G401 (cell line): ENCODE data around the gene SPAG8. TPM values are rescaled to one million over a fixed set of nuclear protein-coding genes. Genes with fewer than 3 reads are reported as not detected.

Experiments used
- DNase-seq: peaks from one replicate; pipeline ENCODE4 v3.0.0-alpha.2; 2015; ENCODE audit warnings: low spot score
- in situ Hi-C: cut with HindIII; loops from 2 replicates; pipeline ENCODE4 v1.10.0; 2016; ENCODE audit warnings: low sequenced_read_pairs, mixed read lengths
- total RNA-seq: library from RNA; depleted of rRNA; stranded (reverse); fragments of >200 nt; shearing (Covaris generic); gene quantifications from 2 replicates; pipeline ENCODE4 v1.2.3, GENCODE V29; 2014

SPAG8 gene
- total RNA-seq, 1 experiment from 2014 or later: 2.4 TPM

DNA sequence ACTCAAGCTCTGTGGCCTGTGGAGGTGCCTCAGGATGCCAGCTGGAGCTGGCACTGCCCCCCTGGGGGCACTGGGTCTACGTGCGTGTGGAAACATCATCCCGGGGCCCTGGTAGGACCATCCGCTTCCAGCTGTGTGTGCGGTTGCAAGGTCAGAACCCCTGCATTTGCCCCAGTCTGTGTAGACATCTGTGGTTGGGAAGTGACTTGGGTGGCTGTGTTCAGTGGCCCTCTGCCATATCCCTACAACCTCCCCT lies 29.5 kb upstream of the SPAG8 start:
- in situ Hi-C loops: no loop called here
- no peak for DNase-seq

DNA sequence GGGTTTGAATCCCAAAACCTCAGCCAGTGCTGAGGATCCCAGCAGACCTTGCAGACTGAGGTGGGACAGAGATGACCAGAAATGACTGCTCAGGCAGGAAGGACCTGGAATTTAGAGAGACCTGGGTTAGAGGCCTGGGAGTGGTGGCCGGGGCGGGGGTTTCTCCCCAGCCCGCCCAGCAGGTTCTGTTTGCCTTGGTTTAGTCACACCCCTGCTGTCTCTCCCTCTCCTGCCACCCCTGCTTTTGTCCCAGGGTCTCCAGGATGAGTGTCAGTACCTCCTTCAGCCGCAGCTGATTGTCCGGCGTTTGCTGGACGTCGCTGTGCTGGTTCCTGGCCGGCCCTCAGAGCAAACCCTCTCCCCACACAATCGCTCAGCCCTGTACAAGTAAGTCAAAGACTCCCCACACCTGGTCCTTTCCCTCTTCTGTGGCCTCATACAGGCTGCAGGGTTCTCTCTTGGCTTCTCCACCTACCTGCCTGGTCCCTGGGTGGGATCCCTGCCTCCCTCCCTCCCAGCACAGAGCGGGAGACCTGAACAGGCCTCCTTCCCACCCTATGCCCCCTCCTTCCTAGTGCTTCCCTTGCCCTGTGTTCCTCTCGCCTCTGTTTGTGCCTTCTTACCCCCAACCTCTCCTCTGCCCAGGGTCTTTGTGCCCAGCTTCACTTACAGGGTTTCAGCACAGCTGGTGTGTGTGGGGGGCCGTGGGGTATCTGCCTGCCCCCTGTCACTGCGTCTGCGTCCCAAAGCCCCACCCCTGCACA lies 29.0 kb upstream of the SPAG8 start:
- in situ Hi-C loops: no loop called here
- no peak for DNase-seq

DNA sequence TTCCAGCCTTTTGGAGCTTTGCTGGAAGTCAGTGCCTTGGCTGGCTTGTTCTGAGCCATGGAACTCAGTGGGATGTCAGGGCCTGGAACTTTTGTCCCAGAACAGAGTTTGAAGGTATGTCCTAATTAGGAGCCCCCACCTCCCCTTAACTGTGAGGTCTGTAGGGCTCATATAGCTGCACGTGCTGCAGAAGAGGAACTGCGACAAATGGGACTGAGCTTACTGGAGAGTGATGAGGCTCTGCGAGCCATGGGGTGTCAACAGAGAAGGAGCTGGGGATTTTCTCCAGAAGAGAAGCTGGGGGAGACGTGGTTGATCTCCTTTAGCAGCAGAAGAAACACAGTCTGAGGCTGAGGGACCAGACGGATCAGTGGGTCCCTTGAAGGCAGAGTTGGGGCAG lies 27.9 kb upstream of the SPAG8 start:
- DNase-seq: no peak
- in situ Hi-C loops: no loop called here

DNA sequence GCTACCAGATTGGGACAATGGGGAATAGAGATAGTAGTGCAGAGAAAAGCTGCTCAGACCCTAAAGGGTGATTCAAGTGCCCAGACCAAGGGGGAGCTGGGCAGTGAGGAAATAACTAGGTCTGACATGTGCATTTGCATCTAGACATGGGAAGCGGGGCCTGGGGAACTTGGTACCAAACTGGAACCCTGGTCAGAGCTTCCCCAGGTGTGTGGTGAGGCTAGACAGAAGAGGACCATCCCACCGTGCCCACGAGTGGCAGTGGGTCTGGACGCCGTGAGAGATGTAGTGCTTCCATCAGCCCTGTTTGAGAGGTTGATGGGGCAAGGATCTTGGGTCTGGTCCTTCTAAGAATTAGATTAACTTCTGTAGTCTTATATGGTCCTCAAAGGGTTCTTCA lies 24.5 kb upstream of the SPAG8 start:
- in situ Hi-C loops: no loop called here
- no peak for DNase-seq

DNA sequence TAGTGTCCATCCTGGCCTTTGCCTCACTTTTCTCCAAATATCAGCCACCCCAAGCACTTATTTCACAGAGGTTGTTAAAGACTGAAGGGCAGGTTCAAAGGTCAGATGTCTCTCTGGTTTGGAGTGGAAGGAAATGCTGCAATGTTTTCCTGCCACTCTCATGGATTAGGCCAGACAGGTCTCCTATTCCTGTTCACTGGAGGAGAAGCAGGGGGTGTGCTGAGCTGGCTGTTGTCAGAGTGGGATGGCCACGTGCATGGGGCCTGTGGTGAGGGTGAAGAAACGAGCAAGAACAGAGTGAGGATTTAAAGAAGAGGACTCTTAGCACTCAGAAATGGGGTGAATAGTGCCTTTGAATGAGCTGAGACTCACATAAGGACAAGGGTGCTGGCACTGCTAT lies 23.7 kb upstream of the SPAG8 start:
- in situ Hi-C loops: no loop called here
- DNase-seq: no peak

DNA sequence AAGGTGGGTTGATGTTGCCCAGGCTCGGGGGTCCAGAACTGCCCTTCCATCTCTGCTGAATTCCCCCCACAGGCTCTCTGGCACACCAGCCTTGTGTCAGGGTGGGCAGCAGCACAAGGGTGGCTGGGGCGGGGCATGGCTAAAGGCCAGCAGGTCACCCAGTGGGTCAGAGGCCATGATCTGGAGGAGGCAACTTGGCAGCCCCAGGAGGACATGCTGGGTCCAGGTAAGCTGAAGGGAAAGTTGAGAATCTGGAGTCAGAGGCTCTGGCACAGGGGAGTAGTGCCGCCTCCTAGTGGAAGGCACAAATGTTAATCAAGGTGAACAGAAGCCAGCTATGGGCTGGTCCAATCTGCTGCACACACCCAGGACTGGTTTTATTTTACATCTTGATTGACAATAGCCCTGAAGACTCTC lies 23.2 kb upstream of the SPAG8 start:
- DNase-seq: peak; percentile 49
- in situ Hi-C loops: no loop called here

DNA sequence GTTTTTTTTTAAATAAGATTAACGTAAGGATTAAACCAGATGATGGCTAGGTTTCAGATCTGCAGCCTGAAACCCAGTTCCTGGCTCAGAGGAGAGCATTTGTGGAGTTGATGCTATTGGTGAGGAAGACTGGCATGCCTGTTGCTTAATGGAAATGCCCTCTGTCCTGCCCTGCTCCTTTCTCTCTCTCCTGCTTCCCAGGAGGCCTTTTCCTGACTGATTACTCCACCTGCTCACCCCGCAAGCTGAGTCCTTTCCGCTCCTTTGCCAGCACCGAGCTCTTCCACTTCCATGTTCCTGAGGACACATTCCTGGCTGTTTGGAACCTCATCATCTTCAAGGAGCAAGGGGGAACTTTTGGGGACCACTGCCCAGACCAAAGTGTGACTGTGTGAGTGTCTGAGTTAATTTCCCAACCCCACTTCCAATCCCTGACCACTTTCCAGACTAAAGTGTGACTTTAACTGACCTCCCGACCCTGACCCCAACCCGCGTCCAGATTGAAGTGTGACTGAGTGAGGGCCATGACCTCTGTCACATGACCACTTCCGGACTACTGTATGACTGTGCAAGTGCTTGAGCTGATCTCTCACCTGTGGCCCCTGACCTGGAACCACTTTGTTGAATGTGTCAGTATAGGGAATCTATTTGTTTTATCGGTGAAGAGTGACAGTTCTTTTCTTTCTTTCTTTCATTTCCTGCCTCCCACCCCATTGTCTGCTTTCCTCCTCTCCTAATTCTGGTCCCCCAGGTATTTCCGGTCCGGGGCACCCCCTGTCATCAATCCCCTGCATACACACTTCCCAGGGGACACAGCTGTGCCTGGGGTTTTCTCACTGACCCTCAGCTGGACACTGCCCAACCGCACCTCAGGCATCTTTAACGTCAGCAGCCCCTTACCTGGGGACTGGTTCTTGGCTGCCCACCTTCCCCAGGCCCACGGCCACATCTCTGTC lies 22.5 kb upstream of the SPAG8 start:
- in situ Hi-C loops: no loop called here
- DNase-seq: peak; percentile 40

DNA sequence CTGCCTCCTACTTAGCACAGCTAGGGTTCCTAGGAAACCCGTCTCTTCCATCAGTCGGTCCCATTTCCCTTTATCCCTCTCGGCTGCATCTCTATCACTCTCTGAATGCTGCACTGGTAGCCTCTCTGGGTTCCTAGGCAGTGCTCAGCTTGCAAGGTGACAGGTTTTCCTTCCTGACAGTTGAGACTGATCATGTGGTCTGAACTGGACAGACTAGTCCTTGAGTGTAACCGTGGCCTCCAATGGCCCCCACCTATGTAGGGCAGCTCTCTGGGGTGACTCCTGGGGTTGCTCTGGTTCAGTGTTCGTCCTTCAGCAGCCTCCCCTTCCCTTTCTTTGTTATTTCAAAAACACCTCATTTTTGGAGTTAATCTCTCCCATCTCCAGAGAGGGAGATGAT lies 20.8 kb upstream of the SPAG8 start:
- DNase-seq: peak; percentile 48
- in situ Hi-C loops: no loop called here

DNA sequence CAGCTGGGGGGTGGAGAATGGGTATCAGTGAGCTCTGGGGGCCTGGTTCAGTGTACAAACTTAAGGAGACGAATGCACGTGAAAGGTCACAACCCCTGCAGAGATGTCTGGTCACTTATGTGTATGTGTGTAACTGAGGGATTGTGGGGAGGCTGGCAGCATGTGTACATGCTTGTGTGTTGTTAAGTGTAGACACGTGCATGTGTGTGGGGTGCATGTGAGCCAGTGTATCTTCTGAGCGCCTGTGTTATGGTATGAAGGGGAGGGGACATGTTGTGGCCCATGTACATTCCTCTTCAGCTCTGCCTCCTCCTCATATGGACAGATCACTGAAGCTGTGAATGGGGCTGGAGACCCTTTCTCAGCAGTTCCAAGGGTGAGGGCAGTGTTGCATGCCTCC lies 19.0 kb upstream of the SPAG8 start:
- no peak for DNase-seq
- in situ Hi-C loops: no loop called here

DNA sequence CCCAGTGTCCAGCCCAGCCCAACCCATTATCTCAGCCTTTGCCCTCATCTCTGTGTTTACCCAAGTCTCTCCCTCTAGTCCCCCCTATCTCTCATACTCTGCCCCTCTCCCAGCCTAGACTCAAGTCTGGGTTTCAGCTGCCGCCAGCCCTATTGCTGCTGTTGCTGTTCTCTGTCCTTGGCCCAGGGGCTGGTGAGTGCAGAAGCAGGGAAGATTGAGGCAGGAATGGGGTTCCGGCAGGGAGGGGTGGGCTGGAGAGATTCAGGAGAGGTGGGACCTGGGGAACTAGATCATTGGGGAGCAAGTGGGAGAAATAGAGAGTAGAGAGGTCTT lies 17.7 kb upstream of the SPAG8 start:
- in situ Hi-C loops: no loop called here
- DNase-seq: no peak

DNA sequence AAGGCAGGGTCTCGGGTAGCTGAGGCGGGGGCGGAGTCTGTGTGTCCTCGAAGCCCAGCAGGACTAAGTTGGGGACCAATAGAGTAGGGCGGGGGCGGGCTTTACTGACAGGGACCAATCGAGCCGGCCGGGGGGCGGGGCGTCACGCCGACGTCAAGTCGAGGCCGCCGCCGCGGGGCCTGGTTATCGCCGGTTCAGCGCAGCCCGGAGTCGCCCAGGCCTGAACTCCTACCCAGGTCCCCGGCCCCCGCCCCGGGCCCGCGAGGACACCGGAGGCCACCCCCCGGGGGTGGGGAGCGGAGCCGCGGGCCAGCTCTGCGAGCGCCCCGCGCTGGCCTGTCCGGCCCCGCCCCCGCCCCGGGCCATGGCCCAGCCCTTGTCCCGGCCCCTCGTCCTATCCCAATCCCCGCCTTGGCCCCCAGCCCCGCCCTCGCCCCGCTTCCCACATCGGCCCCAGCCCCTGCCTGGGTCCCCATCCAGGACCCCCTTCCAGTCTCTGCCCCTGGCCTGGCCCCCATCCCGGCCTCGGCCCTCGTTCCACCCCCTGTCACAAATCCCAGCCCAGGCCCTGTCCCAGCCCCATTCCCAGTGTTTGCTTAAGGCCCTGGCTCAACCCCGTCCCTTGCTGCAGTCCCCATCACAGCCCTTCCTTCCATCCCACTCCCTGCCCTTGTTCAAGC lies 17.2 kb upstream of the SPAG8 start, which contains the start of gene TMEM8B:
Gene TMEM8B (plus strand): TSS at position 145 of the 680 bp plus-strand sequence. CDS start 220 bp downstream, at position 365.
- DNase-seq: peak; percentile 97
- in situ Hi-C loops: no loop called here

DNA sequence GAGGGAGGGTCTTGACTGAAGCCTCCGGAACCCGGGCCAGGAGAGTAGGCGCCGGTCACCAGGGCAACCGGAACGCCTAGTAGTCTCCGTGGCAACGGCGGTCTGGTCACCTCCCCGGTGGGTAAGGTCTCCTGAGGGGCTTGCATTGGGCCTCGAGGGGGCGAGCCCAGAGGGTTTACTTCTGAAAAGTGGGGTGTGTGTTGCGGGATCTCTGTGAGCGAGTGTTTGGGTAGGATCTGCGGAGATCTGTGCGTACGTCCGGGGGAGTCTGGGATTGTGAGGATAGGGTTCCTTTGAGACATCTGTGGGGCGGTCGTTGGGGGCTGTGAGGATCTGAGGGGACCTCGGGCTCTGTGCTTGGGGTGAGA lies 16.6 kb upstream of the SPAG8 start, which contains the start of gene FAM221B:
Gene FAM221B (minus strand): TSS at position 17 of the 368 bp plus-strand sequence. CDS start 2,571 bp downstream, outside the sequence.
- DNase-seq: no peak
- in situ Hi-C loops: no loop called here

DNA sequence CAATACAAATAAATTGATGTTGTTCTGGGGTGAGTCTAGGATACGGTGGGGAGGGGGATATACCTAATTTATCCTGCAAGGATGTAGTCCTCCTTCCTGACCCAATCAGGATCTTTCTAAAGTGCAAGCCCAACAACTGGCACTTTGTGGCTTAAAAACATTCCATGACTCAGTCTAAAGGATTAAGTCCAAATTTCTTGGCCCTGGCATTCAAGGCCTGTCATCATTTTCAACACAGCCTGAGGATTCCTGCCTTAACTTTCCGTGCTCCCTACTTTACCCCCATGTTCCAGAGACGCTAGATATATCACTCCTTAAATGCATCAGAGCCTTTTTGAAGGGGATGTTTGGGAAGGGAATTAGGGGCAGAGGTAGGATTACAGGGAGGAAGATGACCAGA lies 15.4 kb upstream of the SPAG8 start:
- in situ Hi-C loops: no loop called here
- DNase-seq: no peak

DNA sequence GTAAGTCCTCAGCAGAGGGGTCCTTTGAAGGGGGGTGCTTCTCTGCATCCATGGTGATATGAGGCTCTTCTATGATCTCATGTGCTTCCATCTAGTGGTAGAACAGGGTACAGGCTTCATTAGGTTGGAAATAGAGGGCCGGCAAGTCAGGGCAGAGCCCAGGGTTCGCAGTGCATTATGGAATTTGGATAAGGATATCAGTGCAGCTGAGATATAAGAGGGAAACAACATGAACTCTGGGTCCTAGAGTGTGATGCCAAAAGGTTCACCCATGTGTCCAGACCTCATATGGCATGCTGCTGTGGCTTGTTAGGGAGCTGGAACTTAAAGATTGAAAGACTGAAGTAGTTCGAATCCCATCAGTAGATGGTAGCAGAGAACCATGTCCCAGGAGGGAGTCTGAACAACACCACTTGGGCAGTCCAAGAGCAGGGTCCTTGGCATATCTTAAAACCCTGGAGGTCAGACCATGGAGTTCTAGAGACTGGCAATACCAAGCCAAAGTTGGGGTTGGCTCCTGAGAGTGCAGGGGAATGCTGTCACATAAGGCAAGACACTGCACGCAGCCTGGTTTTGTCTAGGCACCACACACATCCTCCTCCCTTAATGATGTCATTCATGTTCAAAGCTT lies 14.1 kb upstream of the SPAG8 start:
- in situ Hi-C loops: no loop called here

DNA sequence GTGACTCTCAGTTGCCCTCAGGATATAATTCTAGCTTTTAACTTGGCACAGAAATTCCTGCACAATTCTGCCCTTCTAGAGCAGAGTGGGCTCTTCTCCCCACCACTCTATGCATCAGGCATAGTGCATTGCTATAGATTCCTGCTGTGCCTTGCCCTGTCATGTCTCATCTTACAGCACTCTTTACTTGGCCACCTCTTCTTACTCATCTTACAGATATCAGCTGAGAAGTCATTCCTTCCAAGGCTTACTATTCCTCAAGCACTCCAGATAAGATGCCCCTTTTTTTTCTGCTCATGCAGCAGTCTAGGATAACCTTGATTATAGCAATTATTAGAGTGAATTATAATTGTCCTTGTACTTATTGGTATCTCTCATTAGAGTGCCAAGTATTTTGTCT lies 10.9 kb upstream of the SPAG8 start:
- in situ Hi-C loops: no loop called here
- no peak for DNase-seq

More for the DNA sequence above, 14.1 kb upstream of the SPAG8 start:
- peak; percentile 80 for DNase-seq

DNA sequence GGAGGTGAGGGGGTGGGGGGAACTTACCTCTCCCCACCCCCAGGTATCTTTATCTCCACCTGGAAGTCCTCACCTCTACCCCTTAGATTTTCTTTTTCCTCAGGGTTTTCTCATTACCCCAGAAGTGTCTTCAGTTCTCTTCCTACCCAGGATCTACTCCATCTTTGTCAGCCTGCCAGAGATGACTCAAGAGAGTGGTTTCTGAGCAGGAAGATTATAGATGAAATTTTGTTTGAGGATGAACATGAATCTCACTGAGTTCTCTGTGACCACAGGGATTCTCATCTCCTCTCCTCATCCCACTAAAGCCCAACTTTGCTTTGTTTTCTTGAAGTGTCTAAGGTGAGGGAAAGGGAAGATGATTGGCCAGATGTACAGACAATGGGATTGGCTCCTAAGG lies 8.0 kb upstream of the SPAG8 start:
- in situ Hi-C loops: no loop called here
- no peak for DNase-seq

DNA sequence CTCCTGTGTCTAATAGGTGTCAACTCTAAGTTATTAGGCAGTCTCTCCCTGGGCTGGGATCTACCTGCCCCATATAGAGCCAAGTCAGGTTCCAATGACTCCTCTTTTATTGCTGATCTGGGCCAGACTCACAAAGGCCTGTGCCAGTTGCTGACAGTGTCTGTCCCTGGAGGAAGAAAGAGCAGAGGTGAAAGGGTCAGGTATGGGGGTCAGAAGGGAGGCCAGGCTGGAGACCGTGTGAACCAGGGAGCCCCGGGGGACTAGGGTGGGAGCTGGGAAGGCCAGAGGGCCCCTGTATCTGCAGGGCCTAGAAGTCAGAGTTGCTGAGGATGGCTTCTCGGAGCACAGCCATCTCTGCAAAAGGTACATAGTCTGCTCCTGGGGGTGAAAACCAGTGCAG lies 6.3 kb upstream of the SPAG8 start:
- DNase-seq: no peak
- in situ Hi-C loops: no loop called here

DNA sequence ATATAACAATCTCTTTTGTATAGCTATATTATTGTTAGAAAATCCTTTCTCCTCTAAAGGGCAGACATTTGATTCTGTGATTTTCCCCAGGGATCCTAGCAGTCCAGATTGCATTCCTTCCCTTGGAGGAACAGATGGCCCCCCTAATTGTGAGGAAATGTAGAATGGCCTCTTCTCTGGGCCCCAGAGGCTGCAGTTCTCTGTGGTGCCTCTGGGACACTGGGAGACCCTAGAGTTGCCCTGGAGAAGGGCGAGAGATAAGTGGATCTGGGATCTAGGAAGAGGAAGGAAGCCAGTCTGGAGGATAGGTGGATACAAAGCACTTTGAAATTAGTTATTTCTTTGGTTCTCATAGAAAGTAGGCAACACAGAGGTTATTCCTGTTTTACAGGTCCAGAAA lies 4.6 kb upstream of the SPAG8 start:
- DNase-seq: no peak
- in situ Hi-C loops: no loop called here

DNA sequence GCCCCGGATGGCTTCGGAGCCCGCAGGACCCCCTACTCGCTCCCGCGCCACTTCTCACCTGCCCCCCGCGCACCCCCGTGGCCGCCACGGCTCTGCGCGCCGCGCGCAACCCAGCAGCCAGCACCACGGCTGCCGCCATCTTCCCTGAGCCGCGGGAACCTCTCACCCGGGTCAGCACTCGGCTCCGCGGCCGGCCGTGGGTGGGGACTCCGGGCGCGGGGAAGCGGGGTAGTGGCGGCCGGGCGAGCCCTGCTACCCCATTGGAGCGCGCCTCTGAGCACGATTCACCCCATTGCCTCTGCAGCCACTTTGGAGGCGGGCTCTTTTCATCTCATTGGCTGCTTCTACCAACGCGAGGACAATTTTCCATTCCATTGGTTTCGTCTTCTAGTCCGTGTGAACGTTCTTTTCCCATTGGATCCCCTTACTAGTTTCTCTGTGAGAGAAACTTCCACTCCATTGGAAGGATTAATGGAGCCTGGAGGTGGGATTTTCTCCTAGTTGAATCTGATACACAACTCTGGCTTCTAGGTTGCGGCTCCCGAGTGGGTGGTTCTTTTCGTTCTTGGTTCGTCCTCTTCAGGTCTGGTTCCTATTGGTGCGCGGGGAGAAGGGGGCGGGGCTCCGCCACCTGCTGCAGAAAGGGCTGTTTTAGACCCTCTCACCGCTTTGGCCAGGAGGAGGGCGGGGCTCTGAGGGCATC lies 2.9 kb upstream of the SPAG8 start, which contains the start of gene HINT2:
Gene HINT2 (minus strand): TSS at position 202 of the 703 bp plus-strand sequence. CDS start 63 bp downstream, at position 139.
- in situ Hi-C loops: no loop called here
- DNase-seq: peak; percentile 100
